HepG2 (cell line): ENCODE results near the gene SENP5. TPM values are rescaled to one million over a fixed set of nuclear protein-coding genes. Genes with fewer than 3 reads are reported as not detected.

ENCODE experiments used
- ARID2 ChIP-seq: sonication (generic); formaldehyde crosslinking; IDR thresholded peaks from 2 replicates; pipeline ENCODE4 v1.8.1; 2022; ENCODE audit warnings: mild to moderate bottlenecking, missing genetic modification reagents, borderline replicate concordance
- CBX1 ChIP-seq: IDR thresholded peaks from one replicate; pipeline ENCODE4 v1.6.1; 2016; ENCODE audit warnings: antibody characterized with exemption, low read depth
- FOXA1 ChIP-seq, 2 experiments: fragments of 450-650 bp in 1 of 2; sonication (generic) in 1 of 2; formaldehyde crosslinking in 1 of 2; IDR thresholded peaks; 2 replicates each; pipeline versions ENCODE4 v1.4.0 to v1.6.1; 2016 to 2020; ENCODE audit warnings: missing genetic modification reagents in 1 of 2
- MED13 ChIP-seq: sonication (generic); formaldehyde crosslinking; IDR thresholded peaks from 2 replicates; pipeline ENCODE4 v1.5.0; 2020; ENCODE audit warnings: missing genetic modification reagents
- NCOR1 ChIP-seq: fragments of 200-600 bp; sonication (generic); IDR thresholded peaks from 2 replicates; pipeline ENCODE4 v1.7.0; 2017; ENCODE audit warnings: antibody characterized with exemption, low read length, borderline replicate concordance
- NFE2L2 ChIP-seq: fragments of 150-350 bp; IDR thresholded peaks from 2 replicates; pipeline ENCODE4 v1.6.1; 2014; ENCODE audit warnings: low read length
- PHF8 ChIP-seq: sonication (generic); formaldehyde crosslinking; IDR thresholded peaks from 2 replicates; pipeline ENCODE4 v1.5.0; 2020; ENCODE audit warnings: missing genetic modification reagents
- RBFOX2 ChIP-seq: fragments of 200-400 bp; formaldehyde crosslinking; IDR thresholded peaks from 2 replicates; pipeline ENCODE4 v1.6.1; 2017; ENCODE audit warnings: low read depth, mild to moderate bottlenecking, low read length
- SMYD3 ChIP-seq: sonication (generic); formaldehyde crosslinking; IDR thresholded peaks from 2 replicates; pipeline ENCODE4 v1.8.1; 2023; ENCODE audit warnings: mild to moderate bottlenecking, missing genetic modification reagents
- ZFP41 ChIP-seq: sonication (generic); formaldehyde crosslinking; IDR thresholded peaks from 2 replicates; pipeline ENCODE4 v1.4.0; 2020; ENCODE audit warnings: mild to moderate bottlenecking, missing genetic modification reagents, borderline replicate concordance
- ZNF564 ChIP-seq: sonication (generic); formaldehyde crosslinking; IDR thresholded peaks from 2 replicates; pipeline ENCODE4 v1.8.1; 2023; ENCODE audit warnings: mild to moderate bottlenecking, missing genetic modification reagents
- polyA plus RNA-seq, 8 experiments: library from polyadenylated mRNA; depleted of rRNA in 3 of 8; stranded (reverse) in 7 of 8; unstranded in 1 of 8; fragments of >200 nt; fragmentation: Illumina TruSeq in 4 of 8; extraction: Trizol in 4 of 8; gene quantifications; 2 replicates each; pipeline versions ENCODE4 v1.2.1 to v1.2.3, GENCODE V29; 2011 to 2016; ENCODE audit warnings: low read depth in 4 of 8, missing spikeins in 1 of 8, mixed read lengths in 1 of 8; ENCODE audit not compliant: insufficient read depth in 1 of 8
- total RNA-seq, 5 experiments: library from RNA; depleted of rRNA; stranded (reverse); fragments of >200 nt; fragmentation: Illumina TruSeq; extraction: Trizol; gene quantifications; 2 replicates each; pipeline ENCODE4 v1.2.3, GENCODE V29; 2016; ENCODE audit warnings: low read depth in 1 of 5
- TF ChIP-seq, protein P1 (sequence below): sonication (generic); formaldehyde crosslinking; IDR thresholded peaks from 2 replicates; pipeline ENCODE4 v1.4.0; 2020; ENCODE audit warnings: missing genetic modification reagents, borderline replicate concordance
- TF ChIP-seq, protein P2 (sequence below): sonication (generic); formaldehyde crosslinking; IDR thresholded peaks from 2 replicates; pipeline ENCODE4 v1.9.0; 2022; ENCODE audit warnings: missing genetic modification reagents, mild to moderate bottlenecking, borderline replicate concordance
- TF ChIP-seq, protein P3 (sequence below): sonication (generic); formaldehyde crosslinking; IDR thresholded peaks from 2 replicates; pipeline ENCODE4 v1.4.0; 2020; ENCODE audit warnings: missing genetic modification reagents
- TF ChIP-seq, protein P4 (sequence below): sonication (generic); formaldehyde crosslinking; IDR thresholded peaks from 2 replicates; pipeline ENCODE4 v1.5.1; 2020; ENCODE audit warnings: mild to moderate bottlenecking, missing genetic modification reagents, moderate library complexity

Gene SENP5
- total and polyA plus RNA-seq, 2 of the 13 experiments (the other 11 are each of a cell fraction or from before 2014, with no cell fraction given), result 17.6 to 30.9 TPM

DNA sequence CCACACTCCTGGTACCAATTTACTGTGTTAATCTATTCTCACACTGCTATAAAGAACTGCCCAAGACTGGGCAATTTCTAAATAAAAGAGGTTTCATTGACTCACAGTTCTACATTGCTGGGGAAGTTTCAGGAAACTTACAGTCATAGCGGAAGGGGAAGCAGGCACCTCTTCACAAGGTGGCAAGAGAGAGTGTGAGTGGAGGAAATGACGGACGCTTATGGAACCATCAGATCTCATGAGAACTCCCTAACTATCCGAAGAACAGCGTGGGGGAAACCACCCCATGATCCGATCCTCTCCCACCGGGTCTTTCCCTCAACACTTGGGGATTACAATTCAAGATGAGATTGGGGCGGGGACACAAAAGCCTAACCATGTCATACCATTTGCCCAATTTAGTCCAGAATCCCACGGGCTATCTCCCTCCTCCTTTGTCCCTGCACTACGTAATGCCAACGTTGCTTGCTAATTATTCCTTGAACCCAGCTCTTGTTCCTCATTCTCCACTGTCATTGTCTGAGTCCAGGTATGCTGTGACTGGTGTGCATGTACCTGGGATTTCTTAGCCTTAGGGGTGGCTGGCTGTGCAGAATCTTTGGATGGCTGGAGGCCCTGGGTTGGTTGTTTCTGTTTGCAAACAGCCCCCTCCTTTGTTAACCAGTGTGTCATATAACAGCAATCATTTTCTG lies 97.5 kb downstream of the SENP5 start (continued):
- no peak for TF ChIP-seq PHF8 (CRISPR knock-in tag)
- TF ChIP-seq ARID2 (CRISPR knock-in tag), result peak; percentile 34; the same call in 1 of the 2 replicates
- no peak for TF ChIP-seq NFE2L2
- TF ChIP-seq NCOR1, result no peak
- peak; percentile 41; the same call in 1 of the 2 replicates for TF ChIP-seq SMYD3 (CRISPR knock-in tag)
- TF ChIP-seq CBX1, result no peak
- TF ChIP-seq ZFP41 (CRISPR knock-in tag), result no peak
- TF ChIP-seq MED13 (CRISPR knock-in tag), result no peak
- TF ChIP-seq, protein P1, sequence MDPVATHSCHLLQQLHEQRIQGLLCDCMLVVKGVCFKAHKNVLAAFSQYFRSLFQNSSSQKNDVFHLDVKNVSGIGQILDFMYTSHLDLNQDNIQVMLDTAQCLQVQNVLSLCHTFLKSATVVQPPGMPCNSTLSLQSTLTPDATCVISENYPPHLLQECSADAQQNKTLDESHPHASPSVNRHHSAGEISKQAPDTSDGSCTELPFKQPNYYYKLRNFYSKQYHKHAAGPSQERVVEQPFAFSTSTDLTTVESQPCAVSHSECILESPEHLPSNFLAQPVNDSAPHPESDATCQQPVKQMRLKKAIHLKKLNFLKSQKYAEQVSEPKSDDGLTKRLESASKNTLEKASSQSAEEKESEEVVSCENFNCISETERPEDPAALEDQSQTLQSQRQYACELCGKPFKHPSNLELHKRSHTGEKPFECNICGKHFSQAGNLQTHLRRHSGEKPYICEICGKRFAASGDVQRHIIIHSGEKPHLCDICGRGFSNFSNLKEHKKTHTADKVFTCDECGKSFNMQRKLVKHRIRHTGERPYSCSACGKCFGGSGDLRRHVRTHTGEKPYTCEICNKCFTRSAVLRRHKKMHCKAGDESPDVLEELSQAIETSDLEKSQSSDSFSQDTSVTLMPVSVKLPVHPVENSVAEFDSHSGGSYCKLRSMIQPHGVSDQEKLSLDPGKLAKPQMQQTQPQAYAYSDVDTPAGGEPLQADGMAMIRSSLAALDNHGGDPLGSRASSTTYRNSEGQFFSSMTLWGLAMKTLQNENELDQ (CRISPR knock-in tag), result no peak
- TF ChIP-seq, protein P2, sequence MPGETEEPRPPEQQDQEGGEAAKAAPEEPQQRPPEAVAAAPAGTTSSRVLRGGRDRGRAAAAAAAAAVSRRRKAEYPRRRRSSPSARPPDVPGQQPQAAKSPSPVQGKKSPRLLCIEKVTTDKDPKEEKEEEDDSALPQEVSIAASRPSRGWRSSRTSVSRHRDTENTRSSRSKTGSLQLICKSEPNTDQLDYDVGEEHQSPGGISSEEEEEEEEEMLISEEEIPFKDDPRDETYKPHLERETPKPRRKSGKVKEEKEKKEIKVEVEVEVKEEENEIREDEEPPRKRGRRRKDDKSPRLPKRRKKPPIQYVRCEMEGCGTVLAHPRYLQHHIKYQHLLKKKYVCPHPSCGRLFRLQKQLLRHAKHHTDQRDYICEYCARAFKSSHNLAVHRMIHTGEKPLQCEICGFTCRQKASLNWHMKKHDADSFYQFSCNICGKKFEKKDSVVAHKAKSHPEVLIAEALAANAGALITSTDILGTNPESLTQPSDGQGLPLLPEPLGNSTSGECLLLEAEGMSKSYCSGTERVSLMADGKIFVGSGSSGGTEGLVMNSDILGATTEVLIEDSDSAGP (CRISPR knock-in tag), result 0 out of 2 replicates have a peak, but pooled peaks have one; percentile 20
- peak; percentile 68 for TF ChIP-seq RBFOX2
- TF ChIP-seq FOXA1 (IDR thresholded peaks at IDR 0.05), result no peak
- no peak for TF ChIP-seq FOXA1 (CRISPR knock-in tag; IDR thresholded peaks at IDR 0.05)
- no peak for TF ChIP-seq ZNF564 (CRISPR knock-in tag)
- TF ChIP-seq, protein P3, sequence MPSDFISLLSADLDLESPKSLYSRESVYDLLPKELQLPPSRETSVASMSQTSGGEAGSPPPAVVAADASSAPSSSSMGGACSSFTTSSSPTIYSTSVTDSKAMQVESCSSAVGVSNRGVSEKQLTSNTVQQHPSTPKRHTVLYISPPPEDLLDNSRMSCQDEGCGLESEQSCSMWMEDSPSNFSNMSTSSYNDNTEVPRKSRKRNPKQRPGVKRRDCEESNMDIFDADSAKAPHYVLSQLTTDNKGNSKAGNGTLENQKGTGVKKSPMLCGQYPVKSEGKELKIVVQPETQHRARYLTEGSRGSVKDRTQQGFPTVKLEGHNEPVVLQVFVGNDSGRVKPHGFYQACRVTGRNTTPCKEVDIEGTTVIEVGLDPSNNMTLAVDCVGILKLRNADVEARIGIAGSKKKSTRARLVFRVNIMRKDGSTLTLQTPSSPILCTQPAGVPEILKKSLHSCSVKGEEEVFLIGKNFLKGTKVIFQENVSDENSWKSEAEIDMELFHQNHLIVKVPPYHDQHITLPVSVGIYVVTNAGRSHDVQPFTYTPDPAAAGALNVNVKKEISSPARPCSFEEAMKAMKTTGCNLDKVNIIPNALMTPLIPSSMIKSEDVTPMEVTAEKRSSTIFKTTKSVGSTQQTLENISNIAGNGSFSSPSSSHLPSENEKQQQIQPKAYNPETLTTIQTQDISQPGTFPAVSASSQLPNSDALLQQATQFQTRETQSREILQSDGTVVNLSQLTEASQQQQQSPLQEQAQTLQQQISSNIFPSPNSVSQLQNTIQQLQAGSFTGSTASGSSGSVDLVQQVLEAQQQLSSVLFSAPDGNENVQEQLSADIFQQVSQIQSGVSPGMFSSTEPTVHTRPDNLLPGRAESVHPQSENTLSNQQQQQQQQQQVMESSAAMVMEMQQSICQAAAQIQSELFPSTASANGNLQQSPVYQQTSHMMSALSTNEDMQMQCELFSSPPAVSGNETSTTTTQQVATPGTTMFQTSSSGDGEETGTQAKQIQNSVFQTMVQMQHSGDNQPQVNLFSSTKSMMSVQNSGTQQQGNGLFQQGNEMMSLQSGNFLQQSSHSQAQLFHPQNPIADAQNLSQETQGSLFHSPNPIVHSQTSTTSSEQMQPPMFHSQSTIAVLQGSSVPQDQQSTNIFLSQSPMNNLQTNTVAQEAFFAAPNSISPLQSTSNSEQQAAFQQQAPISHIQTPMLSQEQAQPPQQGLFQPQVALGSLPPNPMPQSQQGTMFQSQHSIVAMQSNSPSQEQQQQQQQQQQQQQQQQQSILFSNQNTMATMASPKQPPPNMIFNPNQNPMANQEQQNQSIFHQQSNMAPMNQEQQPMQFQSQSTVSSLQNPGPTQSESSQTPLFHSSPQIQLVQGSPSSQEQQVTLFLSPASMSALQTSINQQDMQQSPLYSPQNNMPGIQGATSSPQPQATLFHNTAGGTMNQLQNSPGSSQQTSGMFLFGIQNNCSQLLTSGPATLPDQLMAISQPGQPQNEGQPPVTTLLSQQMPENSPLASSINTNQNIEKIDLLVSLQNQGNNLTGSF (CRISPR knock-in tag), result no peak
- TF ChIP-seq, protein P4, sequence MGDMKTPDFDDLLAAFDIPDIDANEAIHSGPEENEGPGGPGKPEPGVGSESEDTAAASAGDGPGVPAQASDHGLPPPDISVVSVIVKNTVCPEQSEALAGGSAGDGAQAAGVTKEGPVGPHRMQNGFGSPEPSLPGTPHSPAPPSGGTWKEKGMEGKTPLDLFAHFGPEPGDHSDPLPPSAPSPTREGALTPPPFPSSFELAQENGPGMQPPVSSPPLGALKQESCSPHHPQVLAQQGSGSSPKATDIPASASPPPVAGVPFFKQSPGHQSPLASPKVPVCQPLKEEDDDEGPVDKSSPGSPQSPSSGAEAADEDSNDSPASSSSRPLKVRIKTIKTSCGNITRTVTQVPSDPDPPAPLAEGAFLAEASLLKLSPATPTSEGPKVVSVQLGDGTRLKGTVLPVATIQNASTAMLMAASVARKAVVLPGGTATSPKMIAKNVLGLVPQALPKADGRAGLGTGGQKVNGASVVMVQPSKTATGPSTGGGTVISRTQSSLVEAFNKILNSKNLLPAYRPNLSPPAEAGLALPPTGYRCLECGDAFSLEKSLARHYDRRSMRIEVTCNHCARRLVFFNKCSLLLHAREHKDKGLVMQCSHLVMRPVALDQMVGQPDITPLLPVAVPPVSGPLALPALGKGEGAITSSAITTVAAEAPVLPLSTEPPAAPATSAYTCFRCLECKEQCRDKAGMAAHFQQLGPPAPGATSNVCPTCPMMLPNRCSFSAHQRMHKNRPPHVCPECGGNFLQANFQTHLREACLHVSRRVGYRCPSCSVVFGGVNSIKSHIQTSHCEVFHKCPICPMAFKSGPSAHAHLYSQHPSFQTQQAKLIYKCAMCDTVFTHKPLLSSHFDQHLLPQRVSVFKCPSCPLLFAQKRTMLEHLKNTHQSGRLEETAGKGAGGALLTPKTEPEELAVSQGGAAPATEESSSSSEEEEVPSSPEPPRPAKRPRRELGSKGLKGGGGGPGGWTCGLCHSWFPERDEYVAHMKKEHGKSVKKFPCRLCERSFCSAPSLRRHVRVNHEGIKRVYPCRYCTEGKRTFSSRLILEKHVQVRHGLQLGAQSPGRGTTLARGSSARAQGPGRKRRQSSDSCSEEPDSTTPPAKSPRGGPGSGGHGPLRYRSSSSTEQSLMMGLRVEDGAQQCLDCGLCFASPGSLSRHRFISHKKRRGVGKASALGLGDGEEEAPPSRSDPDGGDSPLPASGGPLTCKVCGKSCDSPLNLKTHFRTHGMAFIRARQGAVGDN (CRISPR knock-in tag), result no peak
